Effector memory CD8-positive, alpha-beta T cell (primary cell): Measurements from ENCODE around the gene AGO4.

Experiments
- ATAC-seq: fragments of 150-1000 bp; cut with Tn5 transposase; replicated peaks from 2 replicates; pipeline ENCODE4 v1.10.0; 2021; ENCODE audit warnings: mild to moderate bottlenecking, moderate library complexity
- DNase-seq, 3 experiments: peaks; one replicate each; pipeline ENCODE4 v3.0.0; 2021
- H3K27ac Mint-ChIP-seq, 2 donors: one replicate each; pipeline ENCODE4 v1.8.0; 2022; ENCODE audit warnings: mild to moderate bottlenecking in 2 of 2, mixed read lengths in 2 of 2, moderate library complexity in 2 of 2
- H3K27me3 Mint-ChIP-seq, 2 donors: one replicate each; pipeline ENCODE4 v1.8.0; 2022; ENCODE audit warnings: mixed read lengths in 2 of 2
- H3K36me3 Mint-ChIP-seq: one replicate; pipeline ENCODE4 v1.8.0; 2022; ENCODE audit warnings: mild to moderate bottlenecking, moderate library complexity, mixed read lengths; ENCODE audit not compliant: insufficient read depth
- H3K4me1 Mint-ChIP-seq, 2 donors: one replicate each; pipeline ENCODE4 v1.8.0; 2022; ENCODE audit warnings: low read depth in 2 of 2, mixed read lengths in 2 of 2
- H3K4me3 Mint-ChIP-seq, 2 donors: one replicate each; pipeline ENCODE4 v1.8.0; 2022; ENCODE audit warnings: mild to moderate bottlenecking in 2 of 2, mixed read lengths in 2 of 2, moderate library complexity in 2 of 2
- H3K9me3 Mint-ChIP-seq, 2 donors: one replicate each; pipeline ENCODE4 v1.8.0; 2022; ENCODE audit warnings: mixed read lengths in 2 of 2

Gene AGO4

GRCh38 chr1:35835398-35835797 is 27.6 kb downstream of the AGO4 start:
- Mint-ChIP-seq H3K4me1 (no peaks in the 10 kb centered on the region), H3K27ac (peak overlapping the region in 1 of 2 donors; percentile 71), H3K9me3 (no peaks in the 10 kb centered on the region), H3K4me3 (no peak overlapping the region), H3K27me3 (no peaks in the 10 kb centered on the region), H3K36me3 (peaks cover 63% of the 10 kb centered on the region)
- ATAC-seq (no peak), DNase-seq (no peak)

- no peak for ATAC-seq
- no peak overlapping the region for H3K27ac Mint-ChIP-seq
These were observed 28.9 kb downstream of the AGO4 start for GRCh38 chr1:35836734-35837133.

GRCh38 chr1:35838693-35839245 is 31.0 kb downstream of the AGO4 start:
- Mint-ChIP-seq H3K27ac (no peak overlapping the region), H3K9me3 (no peaks in the 10 kb centered on the region), H3K4me1 (no peaks in the 10 kb centered on the region), H3K4me3 (no peak overlapping the region), H3K27me3 (no peaks in the 10 kb centered on the region), H3K36me3 (peaks cover 63% of the 10 kb centered on the region)
- ATAC-seq = no peak
- no peak for DNase-seq

More at GRCh38 chr1:35836734-35837133, 28.9 kb downstream of the AGO4 start:
- no peak overlapping the region for H3K4me3 Mint-ChIP-seq
- H3K36me3 Mint-ChIP-seq = peaks cover 60% of the 10 kb centered on the region
- no peaks in the 10 kb centered on the region for H3K27me3 Mint-ChIP-seq
- no peaks in the 10 kb centered on the region for H3K4me1 Mint-ChIP-seq
- no peaks in the 10 kb centered on the region for H3K9me3 Mint-ChIP-seq
- DNase-seq = no peak

- H3K36me3 Mint-ChIP-seq = peaks cover 44% of the 10 kb centered on the region
- ATAC-seq = no peak
- no peak overlapping the region for H3K4me3 Mint-ChIP-seq
- peak overlapping the region in 1 of 2 donors; percentile 14 for H3K27ac Mint-ChIP-seq
- H3K27me3 Mint-ChIP-seq = no peaks in the 10 kb centered on the region
- no peaks in the 10 kb centered on the region for H3K9me3 Mint-ChIP-seq
- H3K4me1 Mint-ChIP-seq = no peaks in the 10 kb centered on the region
- no peak for DNase-seq
These were observed 37.0 kb downstream of the AGO4 start for GRCh38 chr1:35844826-35845225.

- H3K4me1 Mint-ChIP-seq = no peaks in the 10 kb centered on the region
- H3K27ac Mint-ChIP-seq = no peak overlapping the region
- ATAC-seq (no peak), DNase-seq (no peak)
- H3K9me3 Mint-ChIP-seq = no peaks in the 10 kb centered on the region
- H3K4me3 Mint-ChIP-seq = no peak overlapping the region
- H3K36me3 Mint-ChIP-seq = peaks cover 47% of the 10 kb centered on the region
- H3K27me3 Mint-ChIP-seq = no peaks in the 10 kb centered on the region
These were observed 38.0 kb downstream of the AGO4 start for GRCh38 chr1:35845766-35846165.

- peaks cover 46% of the 10 kb centered on the region for H3K36me3 Mint-ChIP-seq
- DNase-seq (no peak), ATAC-seq (no peak)
- H3K4me3 Mint-ChIP-seq = no peak overlapping the region
- H3K27ac Mint-ChIP-seq = no peak overlapping the region
- no peaks in the 10 kb centered on the region for H3K4me1 Mint-ChIP-seq
- no peaks in the 10 kb centered on the region for H3K27me3 Mint-ChIP-seq
- H3K9me3 Mint-ChIP-seq = no peaks in the 10 kb centered on the region
These were observed 40.2 kb downstream of the AGO4 start for GRCh38 chr1:35847935-35848565.

- Mint-ChIP-seq H3K27ac (no peak overlapping the region), H3K4me3 (no peak overlapping the region), H3K27me3 (no peaks in the 10 kb centered on the region), H3K4me1 (no peaks in the 10 kb centered on the region), H3K36me3 (peaks cover 50% of the 10 kb centered on the region), H3K9me3 (no peaks in the 10 kb centered on the region)
- DNase-seq (no peak), ATAC-seq (no peak)
These were observed 42.2 kb downstream of the AGO4 start for GRCh38 chr1:35850051-35850450.

GRCh38 chr1:35850716-35851115 is 42.9 kb downstream of the AGO4 start:
- no peaks in the 10 kb centered on the region for H3K9me3 Mint-ChIP-seq
- H3K4me1 Mint-ChIP-seq = no peaks in the 10 kb centered on the region
- ATAC-seq = no peak
- no peak overlapping the region for H3K4me3 Mint-ChIP-seq
- peaks cover 50% of the 10 kb centered on the region for H3K36me3 Mint-ChIP-seq
- H3K27ac Mint-ChIP-seq = no peak overlapping the region
- no peak for DNase-seq
- no peaks in the 10 kb centered on the region for H3K27me3 Mint-ChIP-seq

- Mint-ChIP-seq H3K36me3 (peaks cover 56% of the 10 kb centered on the region), H3K4me1 (no peaks in the 10 kb centered on the region), H3K9me3 (no peaks in the 10 kb centered on the region), H3K4me3 (no peak overlapping the region), H3K27me3 (no peaks in the 10 kb centered on the region), H3K27ac (no peak overlapping the region)
- ATAC-seq (no peak), DNase-seq (no peak)
These were observed 43.5 kb downstream of the AGO4 start for GRCh38 chr1:35851132-35851869.

GRCh38 chr1:35852241-35852640 is 44.4 kb downstream of the AGO4 start:
- DNase-seq = no peak
- ATAC-seq = no peak
- Mint-ChIP-seq H3K27ac (no peak overlapping the region), H3K27me3 (no peaks in the 10 kb centered on the region), H3K9me3 (no peaks in the 10 kb centered on the region), H3K4me3 (no peak overlapping the region), H3K36me3 (peaks cover 57% of the 10 kb centered on the region), H3K4me1 (no peaks in the 10 kb centered on the region)

- ATAC-seq = no peak
- Mint-ChIP-seq H3K27me3 (no peaks in the 10 kb centered on the region), H3K36me3 (peaks cover 47% of the 10 kb centered on the region), H3K27ac (peak overlapping the region; percentile 27 to 46), H3K9me3 (no peaks in the 10 kb centered on the region), H3K4me3 (no peak overlapping the region), H3K4me1 (no peaks in the 10 kb centered on the region)
- no peak for DNase-seq
These were observed 47.3 kb downstream of the AGO4 start for GRCh38 chr1:35854989-35855700.

- peaks cover 0 to 4% of the 10 kb centered on the region in 2 donors for H3K4me1 Mint-ChIP-seq
- no peaks in the 10 kb centered on the region for H3K27me3 Mint-ChIP-seq
- no peaks in the 10 kb centered on the region for H3K9me3 Mint-ChIP-seq
- ATAC-seq (no peak), DNase-seq (no peak)
- H3K36me3 Mint-ChIP-seq = peaks cover 30% of the 10 kb centered on the region
- no peak overlapping the region for H3K4me3 Mint-ChIP-seq
- H3K27ac Mint-ChIP-seq = no peak overlapping the region
These were observed 49.1 kb downstream of the AGO4 start for GRCh38 chr1:35856964-35857363.

GRCh38 chr1:35857830-35858229 is 50.0 kb downstream of the AGO4 start:
- H3K4me1 Mint-ChIP-seq = peaks cover 0 to 4% of the 10 kb centered on the region in 2 donors
- ATAC-seq (no peak), DNase-seq (no peak)
- H3K27me3 Mint-ChIP-seq = no peaks in the 10 kb centered on the region
- H3K9me3 Mint-ChIP-seq = no peaks in the 10 kb centered on the region
- H3K36me3 Mint-ChIP-seq = peaks cover 23% of the 10 kb centered on the region
- H3K4me3 Mint-ChIP-seq = no peak overlapping the region
- no peak overlapping the region for H3K27ac Mint-ChIP-seq
